ENCODE results near the gene SPINT3. TPM values are rescaled to one million over a fixed set of nuclear protein-coding genes. Genes with fewer than 3 reads are reported as not detected.

The SPINT3 gene, protein sequence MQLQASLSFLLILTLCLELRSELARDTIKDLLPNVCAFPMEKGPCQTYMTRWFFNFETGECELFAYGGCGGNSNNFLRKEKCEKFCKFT
- total RNA-seq (2014; rRNA removed; shearing (Covaris generic)) = not detected in 2 replicates
- not detected in 2 replicates for polyA plus RNA-seq (2015; cell fraction: cytosol; rRNA removed)
- polyA plus RNA-seq (2015; cell fraction: nucleus; rRNA removed) = not detected in 2 replicates

DNA sequence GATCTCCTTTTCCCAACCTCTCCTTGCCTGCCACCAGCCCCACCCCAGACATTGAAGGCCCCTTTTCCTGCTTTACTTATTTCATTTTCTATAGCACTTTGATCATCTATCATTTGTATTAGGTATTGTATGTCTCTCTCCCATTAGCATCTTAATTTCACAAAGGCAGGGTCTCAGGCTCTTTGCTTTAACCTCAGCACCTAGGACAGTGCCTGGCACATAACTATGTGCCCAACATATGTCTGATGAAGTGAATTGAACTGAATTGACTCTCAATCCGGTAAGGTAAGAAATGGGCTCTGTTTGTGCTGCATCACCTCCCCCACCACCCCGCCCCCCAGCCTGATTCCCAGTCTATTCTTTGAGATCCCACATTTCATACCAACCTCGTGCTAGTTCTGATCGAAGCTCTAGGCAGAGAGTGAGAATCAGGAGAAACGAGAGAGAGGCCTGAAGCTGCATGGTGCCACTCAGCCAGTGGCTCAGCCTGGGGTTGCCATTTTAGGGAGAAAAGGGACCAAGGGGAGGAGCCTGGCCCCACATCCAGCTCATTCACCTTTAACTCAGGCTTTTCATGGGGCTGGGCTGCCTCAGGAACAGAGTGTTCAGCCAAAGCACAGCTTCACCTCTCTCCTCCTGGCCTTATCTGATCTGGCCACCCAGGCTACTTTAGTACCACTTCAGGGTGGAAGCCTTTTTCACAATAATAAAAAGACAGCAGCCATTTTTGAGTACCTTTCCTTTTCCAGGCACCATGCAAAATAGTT, at the start of gene SPINT3:
Gene SPINT3 (minus strand): TSS at position 476 of the 767 bp plus-strand sequence. CDS start 14 bp downstream, at position 462.
- in situ Hi-C loops (cut with HindIII; ENCODE audit: low pct_unique_long_range_greater_than_20kb, low sequenced_read_pairs) = no loop called here
- DNase-seq (ENCODE audit: low read depth, low spot score) = no peak

DNA sequence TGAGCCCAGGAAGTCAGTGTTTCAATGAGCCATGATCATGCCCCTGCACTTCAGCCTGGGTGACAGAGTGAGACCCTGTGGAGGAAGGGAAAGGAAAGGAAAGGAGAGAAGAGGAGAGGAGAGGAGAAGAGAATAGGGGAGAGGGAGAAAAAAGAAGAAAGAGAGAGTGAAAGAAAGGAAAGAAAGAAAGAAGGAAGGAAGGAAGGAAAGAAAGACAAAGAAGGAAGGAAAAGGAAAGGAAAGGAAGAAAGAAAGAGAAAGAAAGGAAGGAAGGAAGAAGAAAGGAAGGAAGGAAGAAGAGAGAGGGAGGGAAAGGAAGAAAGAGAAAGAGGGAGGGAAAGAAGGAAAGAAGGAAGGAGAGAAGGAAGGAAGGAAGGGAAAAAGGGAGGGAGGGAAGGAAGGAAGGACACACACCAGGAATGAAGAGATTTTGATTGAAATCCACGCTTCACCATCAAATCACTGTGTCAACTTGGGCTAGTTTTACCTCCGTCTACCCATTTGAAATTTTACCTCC, 49.4 kb upstream of the SPINT3 start:
- no peak for DNase-seq (ENCODE audit: low read depth, low spot score)
- in situ Hi-C loops (cut with HindIII; ENCODE audit: low pct_unique_long_range_greater_than_20kb, low sequenced_read_pairs) = no loop called here

DNA sequence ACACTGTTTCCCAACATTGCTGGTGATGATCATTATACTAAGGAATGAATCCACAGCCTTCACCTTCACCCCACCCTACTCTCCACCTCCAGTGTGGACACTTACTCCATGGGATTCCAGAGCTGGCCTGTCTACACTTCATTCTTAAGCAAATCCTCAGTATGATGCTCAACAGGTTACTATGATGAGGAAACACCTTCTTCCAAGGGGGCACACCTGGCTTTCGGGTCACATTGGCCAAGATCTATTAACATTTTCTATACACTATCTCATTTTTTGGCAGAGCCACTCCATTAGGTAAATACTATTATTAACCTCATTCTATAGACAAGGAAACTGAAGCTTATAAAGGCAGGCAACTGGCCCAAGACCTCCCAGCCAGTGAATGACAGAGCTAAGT, 39.8 kb upstream of the SPINT3 start:
- in situ Hi-C loops (cut with HindIII; ENCODE audit: low pct_unique_long_range_greater_than_20kb, low sequenced_read_pairs) = no loop called here
- no peak for DNase-seq (ENCODE audit: low read depth, low spot score)

DNA sequence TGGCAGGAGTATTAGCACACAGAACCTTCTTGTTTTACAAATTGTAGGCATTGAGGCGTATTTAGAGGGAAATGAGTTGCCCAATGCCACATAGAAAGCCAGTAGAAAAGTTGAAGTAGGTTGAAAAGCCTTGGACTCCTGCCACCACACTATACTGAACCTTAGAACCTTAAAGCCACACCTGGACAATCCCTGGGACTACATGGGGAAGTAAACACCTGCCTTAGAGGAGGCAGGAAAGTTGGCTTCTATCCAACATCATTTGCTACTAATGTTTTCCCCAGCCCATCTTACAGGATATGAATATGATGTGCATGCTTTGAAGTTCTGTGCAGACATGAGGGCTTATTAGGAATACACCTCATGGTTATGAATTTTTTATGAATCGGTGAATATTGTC, 37.0 kb upstream of the SPINT3 start:
- DNase-seq (ENCODE audit: low read depth, low spot score) = no peak
- in situ Hi-C loops (cut with HindIII; ENCODE audit: low pct_unique_long_range_greater_than_20kb, low sequenced_read_pairs) = no loop called here

DNA sequence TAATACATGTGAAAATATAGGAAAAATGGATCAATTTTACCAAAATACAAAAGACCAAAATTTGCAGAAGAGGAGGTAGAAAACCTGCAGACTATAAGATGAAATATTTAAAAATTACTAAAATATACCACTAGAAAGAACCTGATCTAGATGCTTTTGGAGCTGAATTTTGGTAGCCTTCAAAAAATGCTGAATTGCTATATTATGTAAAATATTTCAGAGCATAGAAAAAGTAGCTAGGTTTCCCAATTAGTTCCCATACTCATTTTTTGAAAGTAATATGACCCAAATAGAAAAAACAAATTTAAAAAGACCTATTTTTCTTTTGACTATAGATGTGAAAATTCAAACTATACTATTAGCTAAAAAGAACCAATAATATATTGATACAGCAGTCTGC, 35.3 kb upstream of the SPINT3 start:
- no peak for DNase-seq (ENCODE audit: low read depth, low spot score)
- in situ Hi-C loops (cut with HindIII; ENCODE audit: low pct_unique_long_range_greater_than_20kb, low sequenced_read_pairs) = no loop called here

DNA sequence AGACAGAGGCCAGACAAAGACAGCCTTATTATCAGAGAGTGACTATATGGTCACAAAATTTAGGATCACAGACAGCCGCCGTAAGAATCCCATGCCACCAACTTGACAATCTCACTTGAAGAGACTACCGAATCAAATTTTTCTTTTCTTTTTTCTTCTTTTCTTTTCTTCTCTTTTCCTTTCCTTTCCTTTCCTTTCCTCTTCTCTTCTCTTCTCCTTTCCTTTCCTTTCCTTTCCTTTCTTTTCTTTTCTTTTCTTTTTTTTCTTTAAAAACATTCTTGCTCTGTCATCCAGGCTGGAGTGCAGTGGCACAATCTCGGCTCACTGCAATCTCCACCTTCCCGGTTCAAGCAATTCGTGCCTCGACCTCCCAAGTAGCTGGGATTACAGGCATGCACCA, 33.0 kb upstream of the SPINT3 start:
- in situ Hi-C loops (cut with HindIII; ENCODE audit: low pct_unique_long_range_greater_than_20kb, low sequenced_read_pairs) = no loop called here
- DNase-seq (ENCODE audit: low read depth, low spot score) = no peak

DNA sequence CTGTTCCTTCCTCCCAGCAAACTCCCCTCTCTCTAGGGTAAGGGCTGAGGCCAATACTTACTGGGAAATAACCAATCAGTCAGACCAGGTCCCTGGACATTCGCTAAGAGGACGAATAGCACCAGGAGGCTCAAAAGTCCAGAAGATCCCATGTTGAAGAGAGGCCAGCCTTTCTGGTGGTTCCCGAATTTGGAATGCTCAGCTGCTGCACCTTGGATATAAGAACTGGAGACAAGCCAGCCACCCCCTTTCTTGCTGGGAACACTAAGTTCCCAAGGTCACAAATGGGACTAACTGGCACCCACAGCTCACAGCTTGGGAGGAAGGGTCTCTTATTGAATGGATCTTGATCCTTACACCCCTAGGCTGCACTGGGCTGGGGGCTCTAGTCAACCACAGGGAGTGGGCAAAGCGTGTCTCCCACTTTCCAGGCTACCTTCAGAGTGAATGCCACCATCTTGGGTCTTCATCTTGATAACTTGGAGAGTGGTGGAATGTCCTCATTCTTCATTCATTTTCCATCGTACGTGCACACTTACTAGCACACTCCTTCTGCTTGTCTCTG, 31.9 kb upstream of the SPINT3 start, which contains the start of gene EPPIN:
Gene EPPIN (minus strand): TSS at position 196 of the 565 bp plus-strand sequence. CDS start 44 bp downstream, at position 152.
- no peak for DNase-seq (ENCODE audit: low read depth, low spot score)
- in situ Hi-C loops (cut with HindIII; ENCODE audit: low pct_unique_long_range_greater_than_20kb, low sequenced_read_pairs) = no loop called here

DNA sequence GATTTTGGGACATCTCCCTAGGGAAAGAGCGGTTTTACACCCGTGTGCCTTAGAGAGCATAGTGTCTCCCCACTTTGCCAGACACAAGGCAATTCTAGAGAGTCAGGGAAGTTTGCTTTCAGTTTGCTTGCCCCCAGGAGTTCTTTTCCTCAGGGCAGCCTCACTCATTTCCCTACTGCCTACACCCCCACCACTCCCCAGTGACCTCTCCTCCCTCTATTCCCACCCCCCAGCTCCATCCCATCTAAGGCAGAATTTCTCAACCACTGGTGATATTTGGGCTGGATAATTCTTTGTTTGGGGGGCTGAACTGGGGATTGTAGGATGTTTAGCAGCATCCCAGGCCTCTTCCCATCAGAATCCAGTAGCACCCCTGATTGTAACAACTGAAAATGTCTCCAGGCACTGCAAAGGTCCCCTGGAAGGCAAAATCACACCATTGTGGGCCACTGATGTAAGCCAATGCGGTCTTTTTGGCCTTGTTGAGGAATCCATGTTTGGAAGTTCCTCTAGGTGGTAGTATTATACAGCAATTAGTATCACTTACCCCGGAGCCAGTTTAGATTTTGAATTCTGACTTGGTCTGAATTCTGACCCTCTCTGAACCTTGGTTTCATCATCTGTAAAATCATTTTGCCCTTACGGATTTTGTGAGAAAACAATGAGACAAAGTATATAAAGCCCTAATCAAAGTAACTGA, 30.5 kb upstream of the SPINT3 start:
- in situ Hi-C loops (cut with HindIII; ENCODE audit: low pct_unique_long_range_greater_than_20kb, low sequenced_read_pairs) = no loop called here
- DNase-seq (ENCODE audit: low read depth, low spot score) = peak; percentile 65

DNA sequence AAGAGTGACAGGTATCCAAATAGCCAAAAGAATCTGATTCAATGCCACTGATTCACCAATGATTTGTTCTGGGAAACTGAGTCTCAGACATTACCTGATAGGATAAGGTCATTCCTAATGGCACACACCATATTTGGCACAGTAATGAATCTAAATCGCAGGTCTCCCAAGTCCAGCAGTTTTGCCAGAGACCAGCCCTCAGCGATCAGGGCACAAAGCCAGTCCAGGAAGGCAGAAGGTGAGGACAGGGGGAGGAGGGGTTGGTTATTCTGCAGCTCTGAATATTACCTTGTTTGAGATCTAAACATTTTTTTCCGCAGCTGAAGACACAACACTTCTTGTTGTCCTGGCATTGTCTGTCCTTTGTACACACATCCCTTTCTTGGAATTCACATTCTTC, 29.9 kb upstream of the SPINT3 start:
- in situ Hi-C loops (cut with HindIII; ENCODE audit: low pct_unique_long_range_greater_than_20kb, low sequenced_read_pairs) = no loop called here
- no peak for DNase-seq (ENCODE audit: low read depth, low spot score)

DNA sequence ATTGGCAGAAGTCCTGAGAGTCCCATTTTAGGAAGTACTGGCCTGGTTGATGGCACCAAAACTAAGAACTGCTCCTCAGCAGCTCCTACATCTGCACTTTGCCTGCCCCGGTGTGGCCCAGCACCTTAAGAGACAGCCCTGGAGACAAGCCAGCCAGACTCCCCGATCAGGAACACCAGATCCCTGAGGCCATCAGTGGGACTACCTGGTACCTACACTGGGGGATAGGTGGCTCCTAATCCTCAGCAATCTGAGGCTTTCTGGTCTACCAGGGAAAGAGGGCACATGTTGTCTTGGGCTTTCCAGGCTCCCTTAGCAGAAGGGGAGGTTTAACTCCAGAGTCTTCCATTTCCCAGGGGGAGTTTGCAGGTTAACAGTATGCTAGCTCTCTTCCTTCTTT, 24.0 kb upstream of the SPINT3 start, which contains the start of gene WFDC6:
Gene WFDC6 (minus strand): TSS at position 101 of the 400 bp plus-strand sequence. CDS start 75 bp downstream, at position 26.
- DNase-seq (ENCODE audit: low read depth, low spot score) = no peak
- in situ Hi-C loops (cut with HindIII; ENCODE audit: low pct_unique_long_range_greater_than_20kb, low sequenced_read_pairs) = no loop called here

DNA sequence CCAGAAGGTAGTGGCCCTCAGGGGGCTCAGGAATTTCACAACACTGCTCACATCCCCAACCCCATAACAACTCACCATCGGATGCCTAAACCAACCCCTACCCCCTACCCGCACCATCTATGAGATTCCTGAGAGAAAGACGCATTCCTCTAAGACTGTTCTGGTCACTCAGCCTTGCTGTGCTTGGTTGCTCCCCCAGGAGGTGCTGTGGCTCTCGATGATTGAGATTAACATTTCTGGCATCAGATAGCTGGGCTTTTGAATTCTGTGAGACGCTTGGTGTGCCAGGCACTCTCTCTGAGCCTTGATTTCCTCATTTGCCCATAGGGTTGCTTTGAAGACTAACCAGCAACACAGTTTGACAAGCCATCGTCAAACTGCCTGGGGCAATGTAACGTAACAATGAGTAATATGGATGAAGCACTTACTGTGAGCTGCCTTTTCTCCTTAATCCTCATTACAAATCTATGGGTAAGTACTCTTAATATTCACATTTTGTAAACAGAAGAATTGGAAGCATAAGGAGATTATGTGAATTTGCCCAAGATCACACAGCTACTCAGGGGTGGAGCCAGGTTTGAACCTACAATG, 22.9 kb upstream of the SPINT3 start:
- DNase-seq (ENCODE audit: low read depth, low spot score) = peak; percentile 32
- in situ Hi-C loops (cut with HindIII; ENCODE audit: low pct_unique_long_range_greater_than_20kb, low sequenced_read_pairs) = no loop called here

DNA sequence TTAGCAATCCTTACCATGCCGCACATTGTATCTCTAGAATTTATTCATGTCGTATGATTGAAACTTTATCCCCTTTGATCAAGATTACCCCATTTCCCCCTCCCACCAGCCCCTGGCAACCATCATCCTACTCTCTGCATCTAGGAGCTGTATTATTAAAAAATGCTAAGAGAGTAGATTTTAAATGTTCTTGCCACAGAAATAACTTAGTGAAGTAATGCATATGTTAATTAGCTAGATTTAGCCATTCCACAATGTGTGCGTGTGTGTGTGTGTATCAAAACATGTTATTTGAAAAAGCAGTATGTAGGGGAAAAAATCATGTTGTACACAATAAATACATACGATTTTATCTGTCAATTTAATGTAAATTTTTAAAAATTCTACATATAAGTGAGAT, 11.9 kb upstream of the SPINT3 start:
- in situ Hi-C loops (cut with HindIII; ENCODE audit: low pct_unique_long_range_greater_than_20kb, low sequenced_read_pairs) = no loop called here
- no peak for DNase-seq (ENCODE audit: low read depth, low spot score)

DNA sequence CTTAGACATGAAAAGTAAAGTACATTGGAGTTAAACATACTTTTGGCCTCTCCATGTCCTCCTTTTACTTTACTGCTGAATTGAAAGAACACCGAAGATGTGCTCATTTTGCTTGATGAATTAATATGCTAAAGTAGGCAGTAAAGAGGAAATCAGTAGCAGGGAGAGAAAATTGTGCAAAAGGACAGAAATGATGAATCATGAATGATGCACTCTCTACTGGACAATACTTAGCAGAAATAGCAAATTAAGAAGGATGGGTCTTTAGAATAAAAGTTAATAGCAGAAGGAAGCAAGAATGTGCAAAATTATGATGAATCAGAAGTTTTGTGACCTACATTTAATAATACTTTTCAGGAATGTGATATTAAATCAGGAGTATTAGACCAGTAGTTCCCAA, 8.4 kb upstream of the SPINT3 start:
- no peak for DNase-seq (ENCODE audit: low read depth, low spot score)
- in situ Hi-C loops (cut with HindIII; ENCODE audit: low pct_unique_long_range_greater_than_20kb, low sequenced_read_pairs) = no loop called here

DNA sequence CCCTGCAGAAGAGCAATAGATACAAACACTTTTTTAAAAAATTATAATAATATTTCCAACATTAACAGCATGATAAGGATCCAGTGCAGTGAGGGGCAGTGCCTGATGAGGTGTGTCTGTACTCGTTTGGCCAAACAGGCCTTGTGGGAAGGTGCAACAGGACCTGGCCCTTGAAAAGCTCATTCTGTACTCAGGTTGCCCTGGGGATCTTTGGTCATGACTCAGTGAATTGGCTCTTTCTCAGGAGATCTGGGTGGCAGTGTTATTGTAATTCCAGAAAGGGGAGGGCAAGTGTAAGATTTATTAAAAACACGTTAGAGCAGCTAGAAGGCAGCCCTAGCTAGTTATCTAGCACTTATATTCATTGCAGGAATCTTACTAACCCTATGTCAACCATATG, 2.9 kb upstream of the SPINT3 start:
- no peak for DNase-seq (ENCODE audit: low read depth, low spot score)
- in situ Hi-C loops (cut with HindIII; ENCODE audit: low pct_unique_long_range_greater_than_20kb, low sequenced_read_pairs) = no loop called here

DNA sequence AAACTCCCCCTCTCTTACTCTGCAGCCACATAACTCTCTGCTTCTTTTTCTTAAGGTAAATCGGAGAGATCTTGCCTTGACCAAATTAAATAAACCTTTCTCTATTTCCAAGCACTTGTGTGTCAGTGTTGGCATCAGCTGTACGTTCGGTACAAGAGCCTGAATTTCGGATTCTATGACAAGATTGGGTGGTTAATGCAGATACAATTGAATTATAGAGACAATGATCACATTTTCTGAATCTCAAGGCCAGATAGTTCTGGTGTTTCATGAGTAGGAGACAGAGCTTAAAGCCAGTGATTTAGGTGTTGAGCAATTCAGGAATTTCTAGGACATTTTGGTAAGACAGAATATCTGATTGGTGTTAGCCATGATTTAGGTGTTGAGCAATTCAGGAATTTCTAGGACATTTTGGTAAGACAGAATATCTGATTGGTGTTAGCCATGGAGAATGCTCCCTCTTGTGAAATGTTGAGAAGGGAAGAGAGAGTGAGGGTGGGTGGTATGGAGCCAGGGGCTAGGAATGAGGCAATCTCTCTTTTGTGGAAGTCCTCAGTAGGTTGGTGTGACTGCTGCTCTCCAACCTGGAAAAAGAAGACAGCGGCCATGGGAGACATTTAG, 5.1 kb downstream of the SPINT3 start:
- in situ Hi-C loops (cut with HindIII; ENCODE audit: low pct_unique_long_range_greater_than_20kb, low sequenced_read_pairs) = no loop called here

DNA sequence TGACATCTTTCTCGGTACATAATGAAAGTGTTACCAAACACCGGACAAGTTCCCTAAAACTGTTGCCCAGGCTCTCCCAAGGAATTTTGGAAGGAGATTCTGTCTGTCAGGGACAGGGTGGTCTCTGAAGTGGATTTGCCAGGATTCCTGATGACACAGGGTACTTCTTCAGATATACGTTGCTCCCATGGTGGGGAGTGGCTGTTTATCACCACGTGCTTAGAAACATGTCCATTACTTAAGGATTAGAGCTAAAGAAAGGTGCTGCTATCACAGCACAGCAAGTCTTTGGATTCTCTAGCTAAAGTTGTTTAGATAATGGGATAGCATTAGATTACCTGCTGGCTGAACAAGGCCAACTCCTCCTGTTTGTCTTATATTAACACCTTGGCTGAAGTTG, 6.3 kb downstream of the SPINT3 start:
- DNase-seq (ENCODE audit: low read depth, low spot score) = no peak
- in situ Hi-C loops (cut with HindIII; ENCODE audit: low pct_unique_long_range_greater_than_20kb, low sequenced_read_pairs) = no loop called here

More for the DNA sequence above, 5.1 kb downstream of the SPINT3 start:
- DNase-seq (ENCODE audit: low read depth, low spot score) = no peak

All from SK-MEL-5 (cell line).